ENCODE data around the gene PAQR5.

GRCh38 chr15:69280783-69281182 is 17.9 kb upstream of the PAQR5 start:
- TF ChIP-seq POLR2A (IDR thresholded peaks at IDR 0.05; ENCODE audit: low read depth, low read length) (no peak), POLR2AphosphoS5 (IDR thresholded peaks at IDR 0.05; ENCODE audit: low read depth, low read length) (no peak)
